ENCODE data around the gene SLC50A1. TPM values are rescaled to one million over a fixed set of nuclear protein-coding genes. Genes with fewer than 3 reads are reported as not detected.
A peak's percentile ranks its signal among the peaks of the same experiment; 100 is the strongest.

The SLC50A1 gene
- polyA plus RNA-seq, 5 donors, result 32.7 to 41.6 (median 37.3) TPM

GRCh38 chr1:155169541-155169940, 33.9 kb downstream of the SLC50A1 start:
- DNase-seq, result no peak

- DNase-seq, result no peak
Measured at GRCh38 chr1:155170101-155170785, 34.6 kb downstream of the SLC50A1 start.

GRCh38 chr1:155170806-155171205, 35.2 kb downstream of the SLC50A1 start:
- DNase-seq, result no peak

- DNase-seq, result no peak
Measured at GRCh38 chr1:155171836-155172731, 36.4 kb downstream of the SLC50A1 start.

GRCh38 chr1:155172732-155173477, 37.3 kb downstream of the SLC50A1 start, which contains the start of gene KRTCAP2:
Gene KRTCAP2, minus strand, starts transcription at chr1:155173304. Its CDS starts 80 bp downstream, at chr1:155173224.
- peak; percentile 90 to 93 for DNase-seq

DNA sequence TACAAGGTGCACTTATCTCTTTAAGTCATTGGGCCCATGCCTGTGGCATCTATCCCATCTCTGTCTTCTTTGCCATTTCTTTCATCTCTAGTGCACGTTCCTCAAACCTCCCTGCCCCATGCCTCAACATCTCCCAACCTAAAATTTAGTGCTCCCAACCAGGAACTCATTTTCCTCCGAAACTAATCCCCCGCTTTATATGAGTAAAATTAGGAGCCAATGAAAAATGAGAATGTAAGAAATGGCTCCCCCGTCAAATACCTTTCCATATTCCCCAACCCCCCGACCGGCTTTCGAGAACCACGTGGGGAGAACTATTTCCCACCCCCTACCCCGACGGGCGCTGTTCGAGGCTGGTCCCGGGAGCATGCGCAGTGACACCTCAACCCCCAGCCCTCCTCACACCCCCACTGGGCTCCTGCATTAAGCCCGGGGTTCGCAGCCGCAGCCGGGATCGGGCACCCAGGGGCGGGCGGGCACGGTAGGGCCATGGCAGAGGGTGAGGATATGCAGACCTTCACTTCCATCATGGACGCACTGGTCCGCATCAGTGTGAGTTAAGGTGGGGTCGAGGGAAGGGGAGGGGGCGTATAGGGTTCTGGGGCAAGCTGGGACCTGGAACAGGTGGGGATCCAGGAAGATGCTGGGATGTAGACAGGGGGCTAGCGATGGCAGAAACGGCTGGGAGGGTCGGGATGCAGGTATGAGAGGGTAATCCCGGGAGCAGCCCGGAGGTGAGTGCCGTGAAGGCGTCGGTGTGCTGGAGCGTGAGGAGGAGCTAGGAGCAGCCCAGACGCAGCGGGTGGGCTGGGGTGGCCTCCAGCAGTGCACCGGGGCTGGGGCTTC, 38.0 kb downstream of the SLC50A1 start, which contains the start of gene TRIM46:
TSS of gene TRIM46 (plus strand) at position 372 of the 846 bp plus-strand sequence. CDS start at position 490, 118 bp downstream.
- DNase-seq, result no peak

DNA sequence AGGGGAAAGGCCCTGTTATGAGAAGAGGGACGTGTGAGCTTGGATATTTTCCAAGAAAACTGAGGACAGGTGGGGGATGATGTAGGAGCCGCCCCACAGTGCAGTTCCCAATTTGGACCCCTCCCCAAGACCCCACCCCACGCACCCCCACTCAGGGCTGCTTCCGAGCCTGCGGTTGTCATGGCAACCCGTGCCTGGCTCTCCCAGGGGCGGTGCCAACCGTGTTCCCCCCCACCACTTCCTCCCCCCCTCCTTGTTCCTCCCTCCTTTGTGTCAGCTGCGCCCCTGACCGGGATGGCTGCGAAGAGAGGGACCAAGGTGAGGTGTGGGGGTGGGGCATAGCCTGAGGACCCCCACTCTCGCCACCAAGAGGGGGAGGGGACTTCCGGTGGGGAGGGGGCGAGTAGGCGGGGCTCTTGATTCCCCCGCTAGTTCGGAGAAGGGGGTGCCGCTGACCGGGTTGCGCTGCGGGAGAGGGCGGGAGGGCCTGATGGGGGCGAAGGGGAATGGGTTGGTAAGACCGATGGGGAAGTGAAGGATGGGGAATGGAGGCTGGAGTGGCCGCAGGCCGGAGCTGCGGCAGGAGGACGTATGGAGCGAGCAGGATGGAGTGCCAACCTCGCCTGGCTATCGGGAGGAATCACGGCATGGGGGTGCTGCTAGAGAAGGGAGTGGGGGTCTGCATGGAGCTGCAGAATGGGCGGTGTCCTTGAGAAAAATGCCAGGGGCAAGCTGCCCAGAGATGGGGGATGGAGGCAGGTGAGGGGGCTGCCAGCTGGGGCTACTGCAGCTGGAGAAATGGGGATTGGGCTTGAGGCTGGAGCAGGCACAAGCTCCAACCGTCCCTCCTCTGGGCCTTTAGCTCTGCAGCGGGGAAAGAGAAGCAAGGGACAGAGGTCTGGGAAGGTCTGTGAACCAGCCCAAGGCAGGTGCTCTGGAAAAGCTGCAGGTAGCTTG, 39.0 kb downstream of the SLC50A1 start:
- DNase-seq, result no peak

DNA sequence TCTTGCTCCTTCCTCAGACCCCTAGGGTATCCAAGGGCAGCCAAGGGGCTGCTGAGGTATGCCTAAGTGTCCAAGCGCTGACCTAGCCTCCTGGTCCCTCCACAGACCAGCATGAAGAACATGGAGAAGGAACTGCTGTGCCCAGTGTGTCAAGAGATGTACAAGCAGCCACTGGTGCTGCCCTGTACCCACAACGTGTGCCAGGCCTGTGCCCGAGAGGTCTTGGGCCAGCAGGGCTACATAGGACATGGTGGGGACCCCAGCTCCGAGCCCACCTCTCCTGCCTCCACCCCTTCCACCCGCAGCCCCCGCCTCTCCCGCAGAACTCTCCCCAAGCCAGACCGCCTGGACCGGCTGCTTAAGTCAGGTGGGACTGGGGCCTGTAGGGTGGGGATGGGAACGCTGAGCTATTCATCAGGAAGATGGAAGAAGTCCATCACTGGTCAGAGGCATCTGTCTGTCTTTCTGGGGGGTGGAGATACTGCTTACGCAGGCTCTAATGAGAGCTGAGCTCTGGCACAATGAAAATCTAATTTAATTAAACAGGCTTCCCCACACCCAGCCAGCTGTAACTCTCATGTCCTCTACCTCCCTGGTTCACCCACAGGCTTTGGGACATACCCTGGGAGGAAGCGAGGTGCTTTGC, 39.8 kb downstream of the SLC50A1 start:
- no peak for DNase-seq

- no peak for DNase-seq
Measured at GRCh38 chr1:155175927-155176371, 40.3 kb downstream of the SLC50A1 start.

GRCh38 chr1:155176544-155177071, 41.0 kb downstream of the SLC50A1 start:
- DNase-seq, result peak in 1 of 2 donors; percentile 71

DNA sequence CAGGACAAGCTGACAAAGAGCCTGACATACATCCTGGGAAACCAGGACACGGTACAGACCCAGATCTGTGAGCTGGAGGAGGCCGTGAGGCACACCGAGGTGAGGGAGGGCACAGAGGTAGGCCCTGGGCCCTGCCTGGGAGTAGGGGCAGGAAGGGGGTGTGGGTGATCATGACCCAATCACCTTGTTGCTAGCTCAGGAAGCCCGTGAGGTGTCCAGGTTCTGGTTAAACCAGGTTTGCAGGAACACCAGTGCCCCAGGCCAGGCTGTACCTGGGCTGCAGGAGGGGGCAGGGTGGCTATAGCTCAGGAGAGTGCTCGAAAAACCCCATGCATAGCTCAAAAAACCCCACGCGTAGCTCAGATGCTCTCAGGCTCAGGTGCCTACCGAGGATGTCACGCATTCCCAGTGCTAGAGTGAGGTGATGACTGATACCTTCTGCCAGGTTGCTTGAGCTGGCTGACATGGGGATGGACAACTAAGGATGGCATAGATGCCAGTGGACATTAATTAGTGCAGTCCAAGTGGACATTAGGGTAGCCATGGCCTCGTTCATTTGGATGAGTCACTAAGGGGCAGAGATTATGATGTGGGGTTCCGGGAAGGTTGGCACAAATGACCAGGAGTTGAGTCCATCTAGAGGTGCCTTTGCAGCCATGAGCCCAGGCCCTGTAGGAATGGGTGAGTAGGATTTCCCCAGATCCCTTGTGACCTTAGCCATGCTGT, 41.7 kb downstream of the SLC50A1 start:
- DNase-seq, result no peak

DNA sequence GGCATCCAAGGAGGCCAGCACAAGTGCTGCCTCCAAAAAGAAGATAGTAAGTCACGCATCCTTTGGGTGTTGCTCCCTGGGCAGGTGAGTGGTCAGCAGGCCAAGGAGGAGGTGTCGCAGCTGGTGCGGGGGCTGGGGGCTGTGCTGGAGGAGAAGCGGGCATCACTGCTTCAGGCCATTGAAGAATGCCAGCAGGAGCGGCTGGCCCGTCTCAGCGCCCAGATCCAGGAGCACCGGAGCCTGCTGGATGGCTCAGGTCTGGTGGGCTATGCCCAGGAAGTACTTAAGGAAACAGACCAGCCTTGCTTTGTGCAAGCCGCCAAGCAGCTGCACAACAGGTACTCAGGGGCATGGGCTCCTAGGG, 42.2 kb downstream of the SLC50A1 start:
- DNase-seq, result no peak

GRCh38 chr1:155178441-155179111, 42.9 kb downstream of the SLC50A1 start:
- DNase-seq, result no peak

- no peak for DNase-seq
Measured at GRCh38 chr1:155179112-155180031, 43.7 kb downstream of the SLC50A1 start.

DNA sequence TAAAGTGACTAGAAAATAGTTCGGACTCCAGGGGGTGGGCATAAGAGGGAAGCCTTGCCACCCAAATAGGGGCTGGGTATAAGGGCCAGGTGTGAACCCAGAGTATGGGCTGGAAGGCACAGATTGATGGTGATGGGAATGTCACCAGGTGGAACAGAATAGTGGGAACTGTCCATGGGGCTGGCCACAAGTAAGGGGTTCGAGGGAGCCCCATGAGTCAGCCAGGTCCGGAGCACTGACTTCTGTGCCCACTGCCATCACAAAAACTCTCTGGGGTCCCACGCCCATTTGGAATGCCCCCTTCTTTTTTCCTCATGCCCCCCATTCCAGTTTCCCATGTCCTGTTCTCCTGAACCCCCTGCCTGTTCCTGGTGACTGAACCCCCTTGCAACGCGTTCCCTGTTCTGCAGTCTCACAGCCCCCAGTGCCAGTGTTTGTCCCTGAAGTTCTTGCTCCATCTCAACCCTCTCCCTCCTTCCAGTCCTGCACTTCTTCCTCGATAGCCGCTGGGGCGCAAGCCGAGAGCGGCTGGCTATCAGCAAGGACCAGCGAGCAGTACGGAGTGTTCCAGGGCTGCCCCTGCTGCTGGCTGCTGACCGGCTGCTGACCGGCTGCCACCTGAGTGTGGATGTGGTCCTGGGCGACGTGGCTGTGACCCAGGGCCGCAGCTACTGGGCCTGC, 45.9 kb downstream of the SLC50A1 start:
- no peak for DNase-seq

DNA sequence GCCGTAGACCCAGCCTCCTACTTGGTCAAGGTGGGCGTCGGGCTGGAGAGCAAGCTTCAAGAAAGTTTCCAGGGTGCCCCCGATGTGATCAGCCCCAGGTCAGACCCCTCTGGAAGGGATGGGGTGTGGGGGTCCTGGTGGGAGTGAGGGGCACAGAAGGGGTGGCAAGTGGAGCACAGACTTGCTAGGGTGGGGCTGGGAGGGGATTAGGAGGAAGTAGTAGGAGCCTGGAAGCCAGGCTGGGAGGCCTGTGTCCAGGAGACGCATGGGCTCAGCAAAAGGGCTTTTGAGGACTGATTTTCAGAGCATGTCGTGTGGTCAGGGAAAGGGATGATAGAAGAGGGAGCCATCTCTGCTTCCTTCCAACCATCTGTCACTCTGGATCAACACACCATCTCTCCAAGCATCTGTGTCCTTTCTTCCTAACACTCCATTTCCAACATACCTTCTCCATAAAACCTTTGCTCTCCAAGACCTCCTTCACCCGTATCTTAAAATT, 46.4 kb downstream of the SLC50A1 start:
- DNase-seq, result no peak

All from right lung (tissue), 5 donors.